Effector memory CD4-positive, alpha-beta T cell (primary cell): ENCODE data around the gene RB1.

Experiments used
- DNase-seq, 3 donors: peaks; one replicate each; pipeline ENCODE4 v3.0.0-alpha.2; 2020
- H3K27ac ChIP-seq: 2 replicates; pipeline ENCODE4 v1.7.0; 2013; ENCODE audit warnings: mild to moderate bottlenecking, low read length, moderate library complexity; ENCODE audit not compliant: insufficient read depth, poor library complexity, severe bottlenecking
- H3K27me3 ChIP-seq: replicated peaks from 2 replicates; pipeline ENCODE4 v1.7.0; 2013; ENCODE audit warnings: mild to moderate bottlenecking, low read length; ENCODE audit not compliant: insufficient read depth, control insufficient read depth, poor library complexity, severe bottlenecking
- H3K36me3 ChIP-seq: 2 replicates; pipeline ENCODE4 v1.7.0; 2013; ENCODE audit warnings: mild to moderate bottlenecking, low read length, moderate library complexity; ENCODE audit not compliant: control insufficient read depth, insufficient read depth
- H3K4me1 ChIP-seq: 2 replicates; pipeline ENCODE4 v1.7.0; 2013; ENCODE audit warnings: low read length, mild to moderate bottlenecking; ENCODE audit not compliant: control insufficient read depth, insufficient read depth, poor library complexity, severe bottlenecking
- H3K4me3 ChIP-seq: 2 replicates; pipeline ENCODE4 v1.7.0; 2013; ENCODE audit warnings: low read length, low read depth, mild to moderate bottlenecking; ENCODE audit not compliant: insufficient read depth, poor library complexity, severe bottlenecking
- H3K9me3 ChIP-seq: 2 replicates; pipeline ENCODE4 v1.7.0; 2013; ENCODE audit warnings: mild to moderate bottlenecking, low read length, moderate library complexity; ENCODE audit not compliant: control insufficient read depth

The RB1 gene

GRCh38 chr13:48266150-48266549, 37.4 kb upstream of the RB1 start:
- H3K27me3 ChIP-seq = no peaks in the 10 kb centered on the region
- H3K27ac ChIP-seq = no peak overlapping the region

GRCh38 chr13:48266701-48267639, 36.6 kb upstream of the RB1 start:
- no peaks in the 10 kb centered on the region for H3K9me3 ChIP-seq
- H3K36me3 ChIP-seq = peaks cover 14% of the 10 kb centered on the region
- no peaks in the 10 kb centered on the region for H3K27me3 ChIP-seq
- no peak overlapping the region for H3K4me3 ChIP-seq
- no peak overlapping the region for H3K27ac ChIP-seq
- no peaks in the 10 kb centered on the region for H3K4me1 ChIP-seq
- no peak for DNase-seq

More at GRCh38 chr13:48266150-48266549, 37.4 kb upstream of the RB1 start:
- H3K4me1 ChIP-seq = no peaks in the 10 kb centered on the region
- peaks cover 14% of the 10 kb centered on the region for H3K36me3 ChIP-seq
- DNase-seq = no peak
- H3K9me3 ChIP-seq = no peaks in the 10 kb centered on the region
- no peak overlapping the region for H3K4me3 ChIP-seq

- Histone ChIP-seq H3K27me3 (no peaks in the 10 kb centered on the region), H3K4me3 (no peak overlapping the region), H3K4me1 (no peaks in the 10 kb centered on the region), H3K9me3 (no peaks in the 10 kb centered on the region), H3K36me3 (peaks cover 9% of the 10 kb centered on the region), H3K27ac (no peak overlapping the region)
- DNase-seq = no peak
Measured at GRCh38 chr13:48268019-48268418, 35.5 kb upstream of the RB1 start.

GRCh38 chr13:48273346-48273745, 30.2 kb upstream of the RB1 start:
- no peaks in the 10 kb centered on the region for H3K36me3 ChIP-seq
- no peak overlapping the region for H3K4me3 ChIP-seq
- no peak overlapping the region for H3K27ac ChIP-seq
- no peaks in the 10 kb centered on the region for H3K9me3 ChIP-seq
- no peak for DNase-seq
- H3K27me3 ChIP-seq = no peaks in the 10 kb centered on the region
- no peaks in the 10 kb centered on the region for H3K4me1 ChIP-seq

- no peak for DNase-seq
- H3K27me3 ChIP-seq = no peaks in the 10 kb centered on the region
- H3K9me3 ChIP-seq = no peaks in the 10 kb centered on the region
- H3K36me3 ChIP-seq = no peaks in the 10 kb centered on the region
- H3K27ac ChIP-seq = no peak overlapping the region
- no peak overlapping the region for H3K4me3 ChIP-seq
- no peaks in the 10 kb centered on the region for H3K4me1 ChIP-seq
Measured at GRCh38 chr13:48275507-48275906, 28.0 kb upstream of the RB1 start.

- Histone ChIP-seq H3K9me3 (no peaks in the 10 kb centered on the region), H3K4me3 (no peak overlapping the region), H3K4me1 (no peaks in the 10 kb centered on the region), H3K27me3 (no peaks in the 10 kb centered on the region), H3K27ac (no peak overlapping the region), H3K36me3 (no peaks in the 10 kb centered on the region)
- DNase-seq = no peak
Measured at GRCh38 chr13:48278806-48279205, 24.7 kb upstream of the RB1 start.

GRCh38 chr13:48281556-48281955, 22.0 kb upstream of the RB1 start:
- no peak overlapping the region for H3K27ac ChIP-seq
- H3K4me3 ChIP-seq = no peak overlapping the region
- DNase-seq = no peak
- H3K36me3 ChIP-seq = no peaks in the 10 kb centered on the region
- no peaks in the 10 kb centered on the region for H3K27me3 ChIP-seq
- no peaks in the 10 kb centered on the region for H3K4me1 ChIP-seq
- H3K9me3 ChIP-seq = no peaks in the 10 kb centered on the region

GRCh38 chr13:48291730-48292129, 11.8 kb upstream of the RB1 start:
- no peaks in the 10 kb centered on the region for H3K9me3 ChIP-seq
- H3K36me3 ChIP-seq = no peaks in the 10 kb centered on the region
- no peaks in the 10 kb centered on the region for H3K27me3 ChIP-seq
- H3K4me3 ChIP-seq = no peak overlapping the region
- no peak for DNase-seq
- H3K27ac ChIP-seq = no peak overlapping the region
- no peaks in the 10 kb centered on the region for H3K4me1 ChIP-seq

GRCh38 chr13:48292650-48293049, 10.9 kb upstream of the RB1 start:
- no peaks in the 10 kb centered on the region for H3K4me1 ChIP-seq
- no peak overlapping the region for H3K4me3 ChIP-seq
- H3K27me3 ChIP-seq = no peaks in the 10 kb centered on the region
- H3K36me3 ChIP-seq = no peaks in the 10 kb centered on the region
- H3K27ac ChIP-seq = no peak overlapping the region
- no peaks in the 10 kb centered on the region for H3K9me3 ChIP-seq
- DNase-seq = no peak

GRCh38 chr13:48294653-48295052, 8.9 kb upstream of the RB1 start:
- Histone ChIP-seq H3K27ac (no peak overlapping the region), H3K27me3 (no peaks in the 10 kb centered on the region), H3K4me1 (no peaks in the 10 kb centered on the region), H3K4me3 (no peak overlapping the region), H3K36me3 (no peaks in the 10 kb centered on the region), H3K9me3 (no peaks in the 10 kb centered on the region)
- DNase-seq = no peak
